ENCODE results near the gene PRCD.

The PRCD gene

DNA sequence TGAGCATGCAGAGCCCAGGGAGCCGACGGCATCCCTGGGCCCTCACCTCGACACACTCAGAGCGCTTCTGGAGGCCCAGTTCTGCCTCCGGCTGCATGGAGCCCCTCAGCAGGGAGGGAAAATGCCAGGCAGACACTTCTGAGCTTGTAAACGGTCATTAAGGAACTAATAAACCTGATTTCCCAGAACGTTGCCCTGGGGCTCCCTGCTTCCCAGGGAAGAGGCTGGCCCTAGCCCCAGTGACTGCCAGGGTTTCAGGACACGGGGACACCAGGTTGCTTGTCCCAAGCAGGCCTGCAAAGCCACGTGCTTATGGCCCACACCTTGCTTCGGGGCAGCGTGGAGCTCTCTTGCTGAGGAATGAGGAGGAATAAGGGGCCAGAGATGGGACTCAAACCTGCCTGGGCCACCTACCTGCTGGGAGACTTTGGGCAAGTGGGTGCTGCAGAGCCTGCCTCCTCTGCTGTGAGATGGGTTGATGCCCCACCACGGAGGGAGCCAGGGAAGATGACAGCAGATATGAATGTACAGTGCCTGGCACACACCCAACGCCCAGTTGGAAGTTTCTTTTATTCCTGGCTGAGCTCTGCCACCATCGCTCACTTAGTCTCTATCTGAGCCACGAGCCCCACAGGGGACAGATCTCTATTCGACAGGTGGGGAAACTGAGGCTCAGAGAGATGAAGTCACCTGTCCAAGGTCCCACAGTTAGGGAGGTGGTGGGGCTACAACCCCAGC lies 44.0 kb upstream of the PRCD start:
- TF ChIP-seq, protein P1, sequence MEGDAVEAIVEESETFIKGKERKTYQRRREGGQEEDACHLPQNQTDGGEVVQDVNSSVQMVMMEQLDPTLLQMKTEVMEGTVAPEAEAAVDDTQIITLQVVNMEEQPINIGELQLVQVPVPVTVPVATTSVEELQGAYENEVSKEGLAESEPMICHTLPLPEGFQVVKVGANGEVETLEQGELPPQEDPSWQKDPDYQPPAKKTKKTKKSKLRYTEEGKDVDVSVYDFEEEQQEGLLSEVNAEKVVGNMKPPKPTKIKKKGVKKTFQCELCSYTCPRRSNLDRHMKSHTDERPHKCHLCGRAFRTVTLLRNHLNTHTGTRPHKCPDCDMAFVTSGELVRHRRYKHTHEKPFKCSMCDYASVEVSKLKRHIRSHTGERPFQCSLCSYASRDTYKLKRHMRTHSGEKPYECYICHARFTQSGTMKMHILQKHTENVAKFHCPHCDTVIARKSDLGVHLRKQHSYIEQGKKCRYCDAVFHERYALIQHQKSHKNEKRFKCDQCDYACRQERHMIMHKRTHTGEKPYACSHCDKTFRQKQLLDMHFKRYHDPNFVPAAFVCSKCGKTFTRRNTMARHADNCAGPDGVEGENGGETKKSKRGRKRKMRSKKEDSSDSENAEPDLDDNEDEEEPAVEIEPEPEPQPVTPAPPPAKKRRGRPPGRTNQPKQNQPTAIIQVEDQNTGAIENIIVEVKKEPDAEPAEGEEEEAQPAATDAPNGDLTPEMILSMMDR (conservative IDR thresholded peaks at IDR 0.05; ENCODE audit: low read depth, low read length): no peak
- no peak for DNase-seq (ENCODE audit: low read depth)
- no peak overlapping the region for H3K4me3 ChIP-seq (ENCODE audit: low read length)

DNA sequence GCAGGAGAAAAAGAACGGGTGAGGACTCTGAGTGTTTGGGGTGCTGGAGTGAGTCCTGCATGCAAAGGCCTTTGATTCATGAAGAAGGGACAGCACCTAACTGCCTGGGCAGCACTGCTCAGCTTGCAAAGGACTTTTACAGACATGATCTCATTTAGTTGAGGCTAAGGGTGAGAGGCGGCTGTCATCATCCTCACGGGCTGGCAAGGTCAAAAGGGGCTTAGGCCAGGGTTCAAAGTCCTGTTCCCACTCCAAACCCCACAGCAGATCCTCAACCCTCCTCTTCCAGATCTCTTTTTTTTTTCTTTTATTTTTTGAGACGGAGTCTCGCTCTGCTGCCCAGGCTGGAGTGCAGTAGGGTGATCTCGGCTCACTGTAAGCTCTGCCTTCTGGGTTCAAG lies 43.4 kb upstream of the PRCD start:
- no peak overlapping the region for H3K4me3 ChIP-seq (ENCODE audit: low read length)
- TF ChIP-seq, protein P1 (conservative IDR thresholded peaks at IDR 0.05; ENCODE audit: low read depth, low read length): no peak
- no peak for DNase-seq (ENCODE audit: low read depth)

DNA sequence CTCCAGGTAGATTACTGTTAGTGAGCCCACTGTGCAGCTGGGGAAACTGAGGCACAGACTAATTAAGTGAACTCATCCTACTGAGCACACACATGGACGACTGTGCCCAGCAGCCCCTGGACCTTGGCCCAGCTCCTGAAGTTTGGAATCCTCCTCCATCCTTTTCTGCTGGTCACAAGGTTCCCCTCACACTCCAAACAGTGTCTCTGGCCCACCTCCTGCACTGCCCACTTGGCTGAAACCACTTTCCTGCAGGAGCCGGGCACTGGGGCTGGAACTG lies 42.2 kb upstream of the PRCD start:
- TF ChIP-seq, protein P1 (conservative IDR thresholded peaks at IDR 0.05; ENCODE audit: low read depth, low read length): no peak
- DNase-seq (ENCODE audit: low read depth): no peak
- H3K4me3 ChIP-seq (ENCODE audit: low read length): no peak overlapping the region

DNA sequence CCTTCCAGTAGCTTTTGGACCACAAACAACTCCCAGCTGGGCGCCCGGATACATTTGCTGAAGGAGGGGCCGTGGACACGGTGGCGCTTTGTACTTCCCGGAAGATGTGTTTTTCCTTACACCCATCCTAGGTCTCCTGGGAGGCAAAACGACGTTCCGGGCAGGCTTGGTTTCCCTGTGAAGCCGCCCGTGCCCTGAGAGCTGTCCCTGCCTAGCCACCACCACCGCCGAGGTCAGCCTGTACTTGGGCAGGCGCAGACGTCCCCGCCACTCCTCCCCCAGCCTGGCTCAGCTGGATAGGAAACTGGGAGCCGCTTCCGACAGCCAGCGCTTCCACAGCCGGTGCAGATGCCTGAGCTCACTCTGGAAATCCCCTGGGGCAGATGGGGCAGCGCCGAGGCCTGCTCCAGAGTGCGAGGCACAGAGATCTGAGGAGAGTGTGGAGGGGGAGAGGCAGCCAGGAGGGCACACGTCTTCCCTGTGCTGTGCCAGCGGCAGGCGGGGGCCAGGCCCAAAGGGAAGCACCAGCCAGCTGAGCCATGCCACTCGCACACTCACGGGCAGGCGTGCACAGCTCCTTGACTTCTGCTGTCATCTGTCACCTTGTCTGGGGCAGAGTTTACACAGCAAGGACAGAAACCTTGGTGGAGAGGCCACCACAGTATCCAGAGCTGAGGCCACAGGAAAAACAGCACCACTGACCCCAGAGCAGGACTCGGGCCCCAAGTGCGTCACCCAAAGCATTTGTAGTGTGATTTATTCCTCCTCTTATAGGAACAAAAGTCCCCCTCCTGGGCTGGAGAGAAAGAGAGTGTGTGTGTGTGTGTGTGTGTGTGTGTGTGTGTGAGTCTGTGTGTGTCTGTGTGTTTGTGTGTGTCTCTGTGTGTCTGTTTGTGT lies 41.6 kb upstream of the PRCD start:
- DNase-seq (ENCODE audit: low read depth): no peak
- TF ChIP-seq, protein P1 (conservative IDR thresholded peaks at IDR 0.05; ENCODE audit: low read depth, low read length): no peak
- no peak overlapping the region for H3K4me3 ChIP-seq (ENCODE audit: low read length)

DNA sequence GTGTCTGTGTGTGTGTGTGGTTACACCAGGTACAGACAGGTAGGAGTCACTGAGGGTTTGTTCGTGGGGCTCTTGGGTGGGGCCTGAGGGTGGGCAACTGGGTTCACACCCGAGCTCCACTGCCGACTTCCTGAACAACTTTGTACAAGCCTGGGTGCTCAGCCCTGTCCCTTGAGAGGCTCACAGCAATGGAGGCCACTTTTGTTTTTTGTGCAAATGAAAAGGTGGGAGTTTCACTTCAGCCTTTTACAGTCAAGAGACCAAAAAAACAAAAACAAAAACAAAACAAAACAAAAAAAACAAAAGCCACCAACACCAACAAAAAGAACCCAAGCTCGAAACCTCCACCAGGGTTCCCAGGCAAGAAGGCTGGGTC lies 41.0 kb upstream of the PRCD start:
- DNase-seq (ENCODE audit: low read depth): no peak
- TF ChIP-seq, protein P1 (conservative IDR thresholded peaks at IDR 0.05; ENCODE audit: low read depth, low read length): no peak
- no peak overlapping the region for H3K4me3 ChIP-seq (ENCODE audit: low read length)

DNA sequence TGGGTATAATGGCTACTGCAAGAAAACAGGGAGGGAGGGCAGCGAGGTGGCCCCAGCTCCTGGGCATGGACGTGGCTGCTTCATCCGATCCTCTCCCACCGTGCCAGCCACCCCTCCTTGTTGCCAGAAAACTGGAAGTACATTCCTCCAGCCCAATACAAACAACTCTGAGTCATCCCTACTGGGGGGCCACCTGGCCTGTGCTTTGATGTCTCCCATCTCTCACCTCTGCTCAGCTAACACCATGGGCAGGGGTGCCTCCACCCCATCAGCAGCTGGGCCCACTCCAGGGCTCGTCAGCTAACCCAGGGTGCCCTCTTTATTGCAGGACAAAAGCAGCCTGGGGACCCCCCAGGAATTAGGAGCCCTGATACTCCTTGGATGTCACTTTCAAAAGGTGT lies 40.6 kb upstream of the PRCD start:
- TF ChIP-seq, protein P1 (conservative IDR thresholded peaks at IDR 0.05; ENCODE audit: low read depth, low read length): no peak
- no peak overlapping the region for H3K4me3 ChIP-seq (ENCODE audit: low read length)
- no peak for DNase-seq (ENCODE audit: low read depth)
